Limb (tissue), 2 donors: Measurements from ENCODE around the gene CACNG8.

ENCODE experiments used
- DNase-seq, 2 donors: peaks; one replicate each; pipeline ENCODE4 v3.0.0-alpha.2; 2016; ENCODE audit errors: extremely low spot score in 2 of 2

CACNG8 gene

DNA sequence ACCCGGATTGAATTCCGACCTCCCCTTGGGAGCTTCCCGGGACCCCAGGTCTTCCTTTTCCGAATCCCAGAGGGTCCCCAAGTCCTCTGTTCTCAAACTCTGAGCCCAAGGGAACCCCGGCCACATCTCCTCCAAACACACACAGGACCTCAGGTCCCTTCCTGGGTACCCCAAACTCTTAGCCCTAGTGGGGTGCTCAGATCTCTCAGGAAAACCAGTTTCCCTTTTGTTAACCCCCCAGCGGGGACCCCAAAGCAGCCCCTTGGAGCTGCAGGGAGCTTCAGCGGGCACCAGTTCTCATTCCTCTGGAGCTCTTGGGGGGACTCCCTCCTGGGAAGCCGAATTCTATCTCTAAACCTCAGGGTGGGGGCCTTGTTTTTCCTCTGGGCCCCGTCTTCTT is 29.5 kb downstream of the CACNG8 start:
- DNase-seq: no peak

DNA sequence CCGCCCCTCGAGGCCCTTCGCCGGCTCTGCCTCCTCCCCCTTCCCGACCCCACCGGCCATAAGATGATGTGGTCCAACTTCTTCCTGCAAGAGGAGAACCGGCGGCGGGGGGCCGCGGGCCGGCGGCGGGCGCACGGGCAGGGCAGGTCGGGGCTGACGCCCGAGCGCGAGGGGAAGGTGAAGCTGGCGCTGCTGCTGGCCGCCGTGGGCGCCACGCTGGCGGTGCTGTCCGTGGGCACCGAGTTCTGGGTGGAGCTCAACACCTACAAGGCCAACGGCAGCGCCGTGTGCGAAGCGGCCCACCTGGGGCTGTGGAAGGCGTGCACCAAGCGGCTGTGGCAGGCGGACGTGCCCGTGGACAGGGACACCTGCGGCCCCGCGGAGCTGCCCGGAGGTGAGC is 30.1 kb downstream of the CACNG8 start:
- DNase-seq: no peak

DNA sequence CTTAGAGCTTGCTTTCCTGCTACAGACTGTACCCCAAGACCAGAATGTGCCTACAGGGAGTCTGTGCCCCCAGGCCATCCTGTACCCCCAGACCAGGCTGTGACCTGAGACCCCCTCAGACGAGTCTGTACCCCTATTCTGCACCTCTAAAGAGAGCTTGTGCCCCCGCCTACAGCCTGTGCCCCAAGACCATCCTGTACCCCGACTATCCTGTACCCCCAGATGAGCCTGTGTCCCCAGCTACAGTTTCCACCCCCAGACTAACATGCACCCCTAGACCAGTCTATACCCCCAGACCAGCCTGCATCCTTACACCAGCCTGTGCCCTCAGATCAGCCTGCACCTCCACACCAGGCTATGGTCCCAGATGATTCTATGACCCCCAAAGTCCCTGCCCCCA is 30.7 kb downstream of the CACNG8 start:
- no peak for DNase-seq

DNA sequence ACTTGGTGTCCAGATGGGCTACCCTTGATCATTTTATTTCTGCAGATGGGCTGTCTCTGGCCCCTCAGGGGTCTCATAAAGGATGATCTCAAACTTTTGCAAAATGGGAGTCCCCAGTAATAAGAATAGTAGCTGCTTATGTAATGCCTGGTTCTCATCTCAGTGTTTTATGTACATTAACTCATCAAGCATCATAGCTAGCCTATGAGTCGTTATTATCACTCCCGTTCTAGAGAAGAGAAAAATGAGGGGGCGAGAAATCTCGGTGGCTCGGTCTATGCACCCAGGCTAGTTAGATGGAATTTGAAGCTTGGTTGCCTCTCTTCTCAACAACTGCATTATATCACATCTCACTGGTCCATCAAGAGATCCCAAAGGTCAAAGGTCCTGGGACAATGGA is 32.1 kb downstream of the CACNG8 start:
- no peak for DNase-seq

DNA sequence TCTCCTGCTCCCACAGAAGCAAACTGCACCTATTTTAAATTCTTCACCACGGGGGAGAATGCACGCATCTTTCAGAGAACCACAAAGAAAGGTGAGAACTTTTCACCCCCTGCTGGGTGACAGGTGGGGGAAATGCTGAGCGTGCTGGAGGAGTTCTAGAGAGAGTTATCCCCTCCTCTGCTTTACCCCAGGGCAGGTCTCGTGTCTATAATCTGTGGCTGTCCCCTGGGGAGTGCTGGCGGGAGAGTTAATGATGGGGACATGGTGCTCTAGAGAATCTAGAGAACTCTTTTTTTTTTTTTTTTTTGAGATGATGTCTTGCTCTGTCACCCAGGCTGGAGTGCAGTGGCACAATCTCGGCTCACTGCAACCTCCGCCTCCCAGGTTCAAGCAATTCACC is 35.5 kb downstream of the CACNG8 start:
- DNase-seq: no peak

DNA sequence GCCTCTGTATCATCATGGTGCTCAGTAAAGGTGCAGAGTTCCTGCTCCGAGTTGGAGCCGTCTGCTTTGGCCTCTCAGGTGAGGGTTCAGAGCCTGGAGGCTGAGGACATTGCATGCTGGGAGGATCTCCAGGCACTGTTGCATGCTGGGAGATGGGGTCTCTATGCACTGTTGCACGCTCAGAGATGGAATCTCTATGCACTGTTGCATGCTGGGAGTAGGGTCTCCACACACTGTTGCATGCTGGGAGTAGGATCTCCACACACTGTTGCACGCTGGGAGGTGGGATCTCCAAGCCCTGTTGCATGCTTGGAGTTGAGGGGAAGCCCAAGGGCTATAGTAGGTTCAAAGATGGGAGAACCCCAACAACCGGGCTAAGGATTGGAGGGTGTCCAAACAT is 37.0 kb downstream of the CACNG8 start:
- no peak for DNase-seq

DNA sequence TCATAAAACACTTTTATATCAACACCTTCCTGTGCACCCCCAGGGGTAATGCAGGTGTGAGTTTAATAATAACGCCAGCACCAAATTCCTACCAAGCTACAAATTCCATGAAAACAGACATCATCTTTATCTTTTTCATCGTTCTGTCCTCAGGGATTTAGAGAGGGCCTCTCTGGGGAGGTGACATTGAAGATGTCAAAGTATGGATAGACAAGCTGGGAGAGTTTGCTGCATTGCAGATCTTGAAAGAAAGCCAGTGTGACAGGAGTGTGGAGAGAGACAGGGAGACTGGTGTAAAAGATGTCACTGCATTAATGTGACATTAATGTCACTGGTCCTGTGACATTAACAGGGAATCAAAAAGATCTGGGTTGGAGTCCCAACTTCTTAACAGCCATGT is 38.8 kb downstream of the CACNG8 start:
- DNase-seq: no peak

DNA sequence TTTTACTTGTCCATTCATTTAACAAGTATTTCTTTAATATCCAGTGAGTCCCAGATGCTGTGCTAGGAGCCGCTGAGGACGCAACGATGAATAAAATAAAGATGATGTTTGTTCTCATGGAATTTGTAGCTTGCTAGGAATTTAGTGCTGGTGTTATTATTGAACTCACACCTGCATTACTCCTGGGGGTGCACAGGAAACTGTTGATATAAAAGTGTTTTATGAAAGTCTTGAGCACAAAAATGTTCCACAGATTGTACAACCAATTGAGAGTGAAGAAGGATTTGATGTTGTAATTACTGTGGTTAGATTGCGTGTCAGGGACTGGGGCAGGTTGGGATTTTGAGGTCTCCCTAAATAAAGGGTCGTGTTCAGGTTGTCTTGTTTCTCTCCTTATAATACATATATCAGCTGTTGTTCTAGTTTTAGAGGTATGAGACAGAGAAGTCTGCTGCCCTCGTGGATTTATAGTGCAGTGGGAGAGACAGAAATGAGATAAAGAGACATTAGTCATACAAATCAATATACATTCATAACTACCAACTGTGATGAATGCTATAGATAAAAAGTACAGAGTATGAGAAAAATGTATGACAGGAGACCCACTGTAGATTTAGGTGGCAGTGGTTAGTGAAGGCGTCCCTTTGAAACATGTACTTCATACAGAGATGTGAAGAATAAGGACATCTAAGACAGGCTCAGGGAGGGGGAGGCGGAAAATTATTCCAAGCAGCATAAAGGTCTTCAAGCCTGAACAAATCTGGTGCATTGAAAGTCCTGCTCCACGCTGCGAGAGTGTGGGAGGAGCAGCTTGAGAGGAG is 40.0 kb downstream of the CACNG8 start:
- no peak for DNase-seq

DNA sequence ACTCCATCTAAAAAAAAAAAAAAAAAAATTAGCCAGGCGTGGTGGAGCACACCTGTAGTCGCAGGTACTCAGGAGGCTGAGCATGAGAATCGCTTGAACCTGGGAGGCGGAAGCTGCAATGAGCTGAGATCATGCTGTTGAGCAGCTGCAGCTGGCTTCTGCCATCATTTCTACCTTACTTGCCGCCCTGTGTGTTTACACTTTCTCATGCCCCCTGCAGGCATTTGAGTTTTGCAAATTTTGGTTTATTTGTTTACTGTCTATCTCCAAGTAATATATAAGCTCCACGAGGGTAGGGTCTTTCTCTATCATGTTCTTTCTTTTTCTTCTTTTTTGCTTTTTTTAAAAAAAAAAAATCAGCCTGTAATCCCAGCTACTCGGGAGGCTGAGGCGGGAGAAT is 46.7 kb downstream of the CACNG8 start:
- DNase-seq: no peak

DNA sequence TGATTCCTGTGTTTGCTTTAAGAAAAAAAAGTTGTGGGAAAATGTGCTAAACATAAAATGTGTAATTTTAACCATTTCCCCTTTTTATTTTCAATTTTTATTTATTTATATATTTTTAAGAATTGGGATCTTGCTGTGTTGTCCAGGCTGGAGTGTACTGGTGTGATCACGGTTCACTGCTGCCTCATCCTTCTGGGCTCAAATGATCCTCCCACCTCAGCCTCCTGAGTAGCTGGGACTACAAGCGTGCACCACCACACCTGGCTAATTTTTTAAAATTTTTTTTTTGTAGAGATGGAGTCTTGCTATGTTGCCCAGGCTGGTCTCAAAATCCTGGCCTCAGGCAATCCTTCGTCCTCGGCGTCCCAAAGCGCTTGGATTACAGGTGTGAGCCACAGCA is 47.7 kb downstream of the CACNG8 start:
- DNase-seq: no peak

DNA sequence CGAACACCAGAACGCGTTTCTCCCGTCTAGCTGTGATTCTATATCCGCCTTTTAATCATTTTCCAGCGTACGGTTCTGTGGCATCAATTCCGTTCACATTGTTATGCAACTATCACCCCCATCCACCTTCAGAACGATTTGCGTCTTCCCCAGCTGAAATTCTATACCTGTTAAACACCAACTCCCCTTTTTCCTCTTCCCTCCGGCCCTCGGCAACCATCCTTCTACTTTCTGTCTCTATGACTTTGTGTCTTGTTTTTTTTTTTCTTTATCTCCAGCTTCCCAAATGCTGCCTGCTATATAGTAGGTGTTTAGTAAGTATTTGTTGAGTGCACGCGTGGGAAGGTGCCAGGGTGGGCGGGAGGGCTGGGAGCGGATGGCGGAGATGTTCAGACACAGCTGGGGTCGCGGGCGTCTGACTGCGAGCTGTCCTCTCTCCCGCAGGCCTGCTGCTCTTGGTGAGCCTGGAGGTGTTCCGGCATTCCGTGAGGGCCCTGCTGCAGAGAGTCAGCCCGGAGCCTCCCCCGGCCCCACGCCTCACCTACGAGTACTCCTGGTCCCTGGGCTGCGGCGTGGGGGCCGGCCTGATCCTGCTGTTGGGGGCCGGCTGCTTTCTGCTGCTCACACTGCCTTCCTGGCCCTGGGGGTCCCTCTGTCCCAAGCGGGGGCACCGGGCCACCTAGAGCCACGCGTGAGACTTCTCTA is 48.9 kb downstream of the CACNG8 start:
- no peak for DNase-seq

DNA sequence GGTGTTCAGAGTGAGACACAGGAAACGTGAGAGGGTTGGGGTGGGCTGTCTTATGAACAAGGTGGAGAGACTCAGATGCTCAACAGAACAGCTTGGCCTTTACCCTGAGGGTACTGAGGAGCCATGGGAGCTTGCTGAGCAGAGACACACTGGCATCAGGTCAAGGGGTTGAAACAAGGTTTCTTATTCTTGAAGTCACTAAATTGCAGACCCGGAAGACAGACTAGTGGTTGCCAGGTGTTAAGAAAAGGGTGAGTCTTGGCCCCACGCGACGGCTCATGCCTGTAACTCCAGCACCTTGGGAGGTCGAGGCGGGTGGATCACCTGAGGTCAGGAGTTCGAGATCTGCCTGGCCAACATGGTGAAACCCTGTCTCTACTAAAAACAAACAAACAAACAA is 51.1 kb downstream of the CACNG8 start:
- DNase-seq: no peak

DNA sequence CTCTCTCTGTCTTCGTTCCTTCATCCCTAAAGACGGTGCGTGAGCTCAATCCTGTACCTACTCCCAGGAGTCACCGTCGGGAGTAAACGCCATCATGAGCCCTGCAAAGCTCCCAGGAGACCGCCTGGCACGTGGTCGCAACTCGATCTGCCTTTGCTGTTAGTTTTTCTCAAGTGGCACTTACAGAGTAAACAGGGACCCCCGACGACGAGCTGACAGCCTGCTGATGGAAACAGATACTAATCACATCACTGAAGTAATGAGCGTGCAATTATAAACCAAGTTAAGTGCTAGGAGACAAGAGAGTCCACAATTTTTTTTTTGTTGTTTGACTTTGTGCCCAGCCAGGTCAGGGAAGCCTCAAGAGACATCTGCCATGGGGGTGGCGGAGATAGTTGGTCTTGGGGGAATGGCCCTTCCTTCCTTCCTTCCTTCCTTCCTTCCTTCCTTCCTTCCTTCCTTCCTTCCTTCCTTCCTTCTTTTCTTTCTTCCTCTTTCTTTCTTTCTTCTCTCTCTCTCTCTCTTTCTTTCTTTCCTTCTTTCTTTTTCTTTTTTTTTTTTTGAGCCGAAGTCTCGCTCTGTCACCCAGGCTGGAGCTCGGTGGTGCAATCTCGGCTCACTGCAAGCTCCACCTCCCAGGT is 52.3 kb downstream of the CACNG8 start:
- DNase-seq: no peak

DNA sequence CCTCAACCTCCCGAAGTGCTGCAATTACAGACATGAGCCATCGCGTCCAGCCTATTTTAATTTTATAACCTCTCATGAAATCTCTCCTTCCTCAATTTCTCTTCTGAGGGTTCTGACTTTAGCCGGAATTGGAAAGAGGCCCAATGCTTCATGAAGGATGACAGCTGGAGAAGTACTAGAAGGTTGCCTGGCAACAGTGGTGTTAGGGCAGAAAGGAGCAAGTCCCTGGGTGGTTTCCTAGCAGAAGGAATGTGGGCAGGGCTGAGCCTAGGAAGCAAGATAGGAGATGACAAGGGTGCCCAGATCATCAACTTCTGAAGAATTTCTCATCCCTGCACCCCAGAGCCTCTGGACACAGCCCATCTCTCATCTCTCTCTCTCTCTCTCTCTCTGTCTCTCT is 54.5 kb downstream of the CACNG8 start:
- peak in 1 of 2 donors; percentile 4 for DNase-seq

DNA sequence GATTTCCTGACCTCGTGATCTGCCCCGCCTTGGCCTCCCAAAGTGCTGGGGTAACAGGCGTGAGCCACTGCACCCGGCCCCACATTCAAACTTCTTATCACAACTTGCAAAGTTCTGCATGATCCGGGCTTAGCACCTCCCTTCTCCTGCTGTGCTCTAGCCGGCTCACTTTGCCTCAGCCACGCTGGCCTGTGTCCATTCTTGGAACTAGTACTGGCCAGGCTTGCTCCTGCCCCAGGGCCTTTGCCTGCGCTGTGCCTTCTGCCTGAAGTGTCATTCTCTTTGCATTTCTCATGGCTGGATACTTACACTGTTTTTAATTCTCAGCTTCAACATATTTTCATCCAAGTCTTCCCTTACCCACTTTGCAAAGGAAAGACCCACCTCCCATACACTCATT is 58.6 kb downstream of the CACNG8 start:
- DNase-seq: no peak

DNA sequence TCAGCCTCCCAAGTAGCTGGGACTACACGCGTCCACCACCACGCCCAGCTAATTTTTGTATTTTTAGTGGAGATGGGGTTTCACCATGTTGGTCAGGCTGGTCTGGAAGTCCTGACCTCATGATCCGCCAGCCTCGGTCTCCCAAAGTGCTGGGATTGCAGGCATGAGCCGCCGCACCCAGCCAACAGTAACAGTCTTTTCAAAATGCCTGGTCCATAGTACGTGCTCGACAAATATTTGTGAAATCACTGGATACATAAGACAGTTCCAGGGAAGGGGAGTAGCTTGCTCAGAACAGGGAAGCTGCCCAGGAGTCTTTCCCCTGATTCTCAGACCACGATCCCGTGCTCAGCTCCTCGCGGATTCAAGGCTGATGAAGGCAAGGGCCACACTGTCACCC is 59.2 kb downstream of the CACNG8 start:
- no peak for DNase-seq

DNA sequence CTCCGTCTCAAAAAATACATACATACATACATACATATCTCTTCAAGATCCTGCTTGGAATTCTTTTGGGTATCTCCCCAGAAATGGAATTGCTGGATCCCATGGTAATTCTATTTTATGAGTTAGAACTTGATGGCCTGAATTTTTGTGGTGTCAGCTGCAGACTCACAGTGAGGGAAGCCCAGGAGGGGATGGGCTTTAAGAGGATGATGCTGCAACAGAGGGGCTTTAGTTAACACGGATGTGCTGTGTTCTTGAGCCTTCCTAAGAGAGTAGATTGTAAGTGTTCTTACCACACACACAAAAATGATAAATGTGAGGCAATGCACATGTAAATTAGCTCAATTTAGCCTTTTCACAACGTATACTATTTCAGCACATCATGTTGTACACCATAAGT is 60.5 kb downstream of the CACNG8 start:
- DNase-seq: no peak

DNA sequence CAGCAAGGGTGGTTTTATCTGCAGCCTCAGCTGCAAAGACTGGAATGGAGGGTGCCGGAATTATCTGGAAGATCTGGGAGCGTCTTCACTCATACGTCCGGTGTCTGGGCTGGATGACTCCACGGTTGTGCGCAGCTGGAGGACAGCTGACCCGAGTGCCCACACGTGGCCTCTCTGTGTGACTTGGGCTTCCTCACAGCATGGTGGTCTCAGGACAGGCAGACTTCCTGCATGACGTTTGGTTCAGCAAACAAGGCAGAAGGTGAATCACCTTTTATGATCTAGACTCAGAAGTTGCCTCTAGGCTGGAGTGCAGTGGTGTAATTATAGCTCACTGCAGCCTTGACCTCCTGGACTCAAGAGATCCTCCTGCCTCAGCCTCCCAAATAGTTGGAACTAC is 61.9 kb downstream of the CACNG8 start:
- DNase-seq: no peak

DNA sequence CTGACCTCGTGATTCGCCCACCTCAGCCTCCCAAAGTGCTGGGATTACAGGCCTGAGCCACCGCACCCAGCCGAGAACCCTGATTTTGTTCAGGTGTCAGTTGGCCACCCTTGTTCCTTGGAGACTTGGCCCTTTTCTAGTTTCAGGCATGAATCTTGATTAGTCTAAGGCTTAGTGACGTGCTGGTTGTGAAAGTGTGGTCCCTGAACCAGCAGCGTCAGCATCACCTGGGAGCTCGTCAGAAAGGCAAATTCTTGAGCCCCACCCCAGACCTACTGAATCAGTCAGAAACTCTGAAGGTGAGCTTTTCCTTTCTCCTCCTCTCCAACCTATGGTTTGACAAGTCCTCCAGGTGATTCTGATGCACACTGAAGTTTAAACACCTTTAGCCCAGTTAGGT is 63.9 kb downstream of the CACNG8 start:
- no peak for DNase-seq

DNA sequence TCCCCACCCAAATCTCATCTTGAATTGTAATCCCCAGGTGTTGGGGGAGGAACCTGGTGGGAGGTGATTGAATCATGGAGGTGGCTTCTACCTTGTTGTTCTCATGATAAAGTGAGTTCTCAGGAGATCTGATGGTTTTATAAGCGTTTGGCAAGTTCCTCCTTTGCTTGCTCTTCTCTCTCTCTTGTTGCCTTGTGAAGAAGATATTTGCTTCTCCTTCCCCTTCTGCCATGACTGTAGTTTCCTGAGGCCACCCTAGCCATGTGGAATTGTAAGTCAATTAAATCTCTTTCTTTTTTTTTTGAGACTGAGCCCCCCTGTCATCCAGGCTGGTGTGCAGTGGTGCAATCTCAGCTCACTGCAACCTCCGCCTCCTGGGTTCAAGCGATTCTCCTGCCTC is 66.6 kb downstream of the CACNG8 start:
- DNase-seq: no peak

DNA sequence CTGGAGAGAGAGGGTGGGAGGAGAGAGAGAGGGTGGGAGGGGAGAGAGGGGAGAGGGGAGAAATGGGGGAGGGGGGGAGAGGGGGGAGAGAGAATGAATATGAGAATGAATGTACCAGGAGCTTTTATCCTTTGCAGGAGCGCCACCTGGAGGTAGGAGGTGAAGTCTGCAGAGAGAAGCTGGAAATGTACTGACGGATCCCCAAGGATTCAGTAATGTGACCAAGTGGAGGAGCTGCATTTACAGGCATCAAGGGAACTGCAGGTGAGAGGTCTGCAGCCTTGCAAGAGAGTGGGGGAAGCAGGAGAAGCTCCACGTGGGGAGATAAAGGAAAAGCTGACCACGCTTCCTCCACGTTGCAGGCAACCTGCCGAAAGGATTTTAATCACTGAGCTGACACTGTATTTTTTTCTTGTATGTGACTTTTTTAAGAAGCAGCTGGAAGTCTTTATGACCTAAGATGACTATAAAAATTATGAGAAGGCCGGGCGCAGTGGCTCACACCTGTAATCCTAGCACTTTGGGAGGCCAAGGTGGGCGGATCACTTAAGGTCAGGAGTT is 67.3 kb downstream of the CACNG8 start:
- DNase-seq: peak in 1 of 2 donors; percentile 44

DNA sequence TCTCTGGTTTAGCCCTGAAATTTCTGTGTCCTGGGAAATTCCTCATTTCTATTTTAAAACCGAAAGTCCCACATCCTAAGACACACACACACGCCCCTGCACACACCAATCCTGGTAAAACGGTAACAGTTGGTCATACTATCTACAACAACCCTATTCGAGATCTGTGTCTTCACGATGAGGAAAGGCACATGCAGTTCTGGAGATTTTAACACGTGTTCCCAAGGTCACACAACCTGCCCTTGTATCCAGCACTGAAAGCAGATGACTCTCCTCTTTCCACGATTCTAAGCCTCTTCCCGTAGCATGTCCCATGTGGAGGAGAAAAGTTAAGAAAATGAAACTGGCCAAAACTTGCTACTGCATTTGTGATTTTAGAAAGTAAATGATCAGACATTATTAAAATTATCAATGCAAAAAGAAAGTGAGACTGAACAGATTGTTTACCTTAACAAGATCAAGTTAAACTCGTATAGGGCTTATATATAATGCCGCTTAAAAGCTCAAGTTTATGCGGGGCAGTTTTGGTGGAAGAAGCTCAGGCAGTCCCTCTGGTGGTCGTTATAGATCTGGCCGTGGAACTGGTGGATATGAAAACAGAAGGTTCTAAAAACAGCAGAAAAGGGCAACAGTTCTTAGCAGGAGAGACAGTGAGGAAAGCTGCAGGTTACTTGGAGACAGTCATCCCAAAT is 68.3 kb downstream of the CACNG8 start:
- DNase-seq: no peak
